ENCODE results near the gene GLYR1. TPM values are rescaled to one million over a fixed set of nuclear protein-coding genes. Genes with fewer than 3 reads are reported as not detected.

GLYR1 gene
- total and polyA plus RNA-seq, 2 experiments from 2014 or later, result 59.9 to 105 TPM

DNA sequence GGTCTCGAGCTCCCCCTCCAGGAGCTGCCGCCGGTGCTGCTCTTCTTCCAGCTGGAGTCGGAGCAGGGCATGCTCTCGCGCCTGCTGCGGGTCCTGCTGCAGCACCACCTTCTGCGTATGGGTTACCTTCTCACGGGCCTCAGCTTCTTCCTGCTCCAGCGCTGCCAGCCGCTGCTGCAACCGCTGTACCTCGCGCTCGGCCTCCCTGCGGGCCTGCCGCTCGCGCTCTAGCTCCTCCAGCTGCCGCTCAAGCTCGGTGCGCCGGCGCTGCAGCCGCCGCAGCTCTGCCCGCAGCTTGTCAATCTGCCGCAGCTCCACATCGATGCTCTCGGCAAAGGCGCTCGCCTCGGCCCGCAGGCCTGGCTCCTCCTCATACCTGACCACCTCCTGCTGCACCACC is 37.1 kb upstream of the GLYR1 start:
- Mint-ChIP-seq H3K9me3 (no peaks in the 10 kb centered on the region; the same call in 1 of the 3 replicates), H3K36me3 (ENCODE audit: low read depth) (peaks cover 87% of the 10 kb centered on the region), H3K27ac (no peak overlapping the region), H3K4me1 (no peaks in the 10 kb centered on the region; the same call in 2 of the 3 replicates), H3K4me3 (no peak overlapping the region), H3K27me3 (ENCODE audit: insufficient read depth, low read depth, poor library complexity) (peaks cover 9% of the 10 kb centered on the region)
- H3K4me3 ChIP-seq, result no peak overlapping the region
- H3K36me3 ChIP-seq (ENCODE audit: insufficient read depth), result peaks cover 46% of the 10 kb centered on the region
- DNase-seq (ENCODE audit: low spot score) (no peak), ATAC-seq (no peak)
- TF ChIP-seq EZH2 (IDR thresholded peaks at IDR 0.05; ENCODE audit: low read depth, unreplicated experiment) (no peak), ZNF331 (CRISPR knock-in tag; IDR thresholded peaks at IDR 0.05; ENCODE audit: low read depth) (no peak), ZNF114 (CRISPR knock-in tag; IDR thresholded peaks at IDR 0.05) (no peak), EZH2phosphoT487 (IDR thresholded peaks at IDR 0.05; ENCODE audit: unreplicated experiment) (no peak), STAT1 (IDR thresholded peaks at IDR 0.05; ENCODE audit: unreplicated experiment) (no peak), NANOG (IDR thresholded peaks at IDR 0.05; ENCODE audit: borderline replicate concordance) (no peak), CTCF (conservative IDR thresholded peaks at IDR 0.05; ENCODE audit: low read depth in 2 of 2) (no peak), JUNB (IDR thresholded peaks at IDR 0.05; ENCODE audit: unreplicated experiment) (no peak), CREB1 (CRISPR knock-in tag; IDR thresholded peaks at IDR 0.05; ENCODE audit: low read depth) (no peak), ZNF462 (CRISPR knock-in tag; IDR thresholded peaks at IDR 0.05) (no peak), POLR2AphosphoS5 (IDR thresholded peaks at IDR 0.05; ENCODE audit: low read depth) (no peak)
- TF ChIP-seq, protein P1, sequence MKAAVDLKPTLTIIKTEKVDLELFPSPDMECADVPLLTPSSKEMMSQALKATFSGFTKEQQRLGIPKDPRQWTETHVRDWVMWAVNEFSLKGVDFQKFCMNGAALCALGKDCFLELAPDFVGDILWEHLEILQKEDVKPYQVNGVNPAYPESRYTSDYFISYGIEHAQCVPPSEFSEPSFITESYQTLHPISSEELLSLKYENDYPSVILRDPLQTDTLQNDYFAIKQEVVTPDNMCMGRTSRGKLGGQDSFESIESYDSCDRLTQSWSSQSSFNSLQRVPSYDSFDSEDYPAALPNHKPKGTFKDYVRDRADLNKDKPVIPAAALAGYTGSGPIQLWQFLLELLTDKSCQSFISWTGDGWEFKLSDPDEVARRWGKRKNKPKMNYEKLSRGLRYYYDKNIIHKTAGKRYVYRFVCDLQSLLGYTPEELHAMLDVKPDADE (IDR thresholded peaks at IDR 0.05), result no peak
- TF ChIP-seq, protein P2, sequence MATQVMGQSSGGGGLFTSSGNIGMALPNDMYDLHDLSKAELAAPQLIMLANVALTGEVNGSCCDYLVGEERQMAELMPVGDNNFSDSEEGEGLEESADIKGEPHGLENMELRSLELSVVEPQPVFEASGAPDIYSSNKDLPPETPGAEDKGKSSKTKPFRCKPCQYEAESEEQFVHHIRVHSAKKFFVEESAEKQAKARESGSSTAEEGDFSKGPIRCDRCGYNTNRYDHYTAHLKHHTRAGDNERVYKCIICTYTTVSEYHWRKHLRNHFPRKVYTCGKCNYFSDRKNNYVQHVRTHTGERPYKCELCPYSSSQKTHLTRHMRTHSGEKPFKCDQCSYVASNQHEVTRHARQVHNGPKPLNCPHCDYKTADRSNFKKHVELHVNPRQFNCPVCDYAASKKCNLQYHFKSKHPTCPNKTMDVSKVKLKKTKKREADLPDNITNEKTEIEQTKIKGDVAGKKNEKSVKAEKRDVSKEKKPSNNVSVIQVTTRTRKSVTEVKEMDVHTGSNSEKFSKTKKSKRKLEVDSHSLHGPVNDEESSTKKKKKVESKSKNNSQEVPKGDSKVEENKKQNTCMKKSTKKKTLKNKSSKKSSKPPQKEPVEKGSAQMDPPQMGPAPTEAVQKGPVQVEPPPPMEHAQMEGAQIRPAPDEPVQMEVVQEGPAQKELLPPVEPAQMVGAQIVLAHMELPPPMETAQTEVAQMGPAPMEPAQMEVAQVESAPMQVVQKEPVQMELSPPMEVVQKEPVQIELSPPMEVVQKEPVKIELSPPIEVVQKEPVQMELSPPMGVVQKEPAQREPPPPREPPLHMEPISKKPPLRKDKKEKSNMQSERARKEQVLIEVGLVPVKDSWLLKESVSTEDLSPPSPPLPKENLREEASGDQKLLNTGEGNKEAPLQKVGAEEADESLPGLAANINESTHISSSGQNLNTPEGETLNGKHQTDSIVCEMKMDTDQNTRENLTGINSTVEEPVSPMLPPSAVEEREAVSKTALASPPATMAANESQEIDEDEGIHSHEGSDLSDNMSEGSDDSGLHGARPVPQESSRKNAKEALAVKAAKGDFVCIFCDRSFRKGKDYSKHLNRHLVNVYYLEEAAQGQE (IDR thresholded peaks at IDR 0.05; ENCODE audit: unreplicated experiment), result no peak
- no peak overlapping the region for H2AFZ ChIP-seq
- no peaks in the 10 kb centered on the region for H3K27me3 ChIP-seq (ENCODE audit: insufficient read depth)
- no peaks in the 10 kb centered on the region for H3K79me2 ChIP-seq (replicated peaks; ENCODE audit: insufficient read depth)
- no peaks in the 10 kb centered on the region; the same call in 1 of the 2 replicates for H4K20me1 ChIP-seq (replicated peaks; ENCODE audit: insufficient read depth)
- no peak overlapping the region for H3K4me2 ChIP-seq
- H3K4me1 ChIP-seq (ENCODE audit: insufficient read depth), result no peaks in the 10 kb centered on the region
- no peaks in the 10 kb centered on the region for H3K9me2 ChIP-seq (ENCODE audit: insufficient read depth)
- H3K27ac ChIP-seq (ENCODE audit: low read depth), result no peak overlapping the region
- 0 out of 2 replicates have a peak, but pooled peaks cover 7% of the 10 kb centered on the region for H3F3A ChIP-seq (replicated peaks; ENCODE audit: low read depth)

Data from GM23338 (cell line).